ENCODE data around the gene LEAP2.

The LEAP2 gene

GRCh38 chr5:132883261-132883834 is 9.9 kb downstream of the LEAP2 start:
- peak; percentile 48 for DNase-seq

GRCh38 chr5:132884548-132884947 is 11.1 kb downstream of the LEAP2 start:
- no peak for DNase-seq

GRCh38 chr5:132886064-132886823 is 12.8 kb downstream of the LEAP2 start:
- DNase-seq: no peak

- DNase-seq: no peak
Observed at GRCh38 chr5:132887283-132887682, 13.8 kb downstream of the LEAP2 start.

GRCh38 chr5:132889501-132889900 is 16.0 kb downstream of the LEAP2 start:
- no peak for DNase-seq

- no peak for DNase-seq
Observed at GRCh38 chr5:132890817-132891216, 17.3 kb downstream of the LEAP2 start.

- DNase-seq: no peak
Observed at GRCh38 chr5:132895719-132896305, 22.3 kb downstream of the LEAP2 start.

- DNase-seq: no peak
Observed at GRCh38 chr5:132896685-132897084, 23.2 kb downstream of the LEAP2 start.

GRCh38 chr5:132898094-132898493 is 24.6 kb downstream of the LEAP2 start:
- DNase-seq: no peak

- DNase-seq: no peak
Observed at GRCh38 chr5:132901036-132901435, 27.6 kb downstream of the LEAP2 start.

- no peak for DNase-seq
Observed at GRCh38 chr5:132901730-132902129, 28.3 kb downstream of the LEAP2 start.

- DNase-seq: no peak
Observed at GRCh38 chr5:132905938-132906337, 32.5 kb downstream of the LEAP2 start.

- no peak for DNase-seq
Observed at GRCh38 chr5:132907161-132907560, 33.7 kb downstream of the LEAP2 start.

GRCh38 chr5:132909702-132910101 is 36.2 kb downstream of the LEAP2 start:
- DNase-seq: no peak

- DNase-seq: no peak
Observed at GRCh38 chr5:132915681-132916080, 42.2 kb downstream of the LEAP2 start.

GRCh38 chr5:132916086-132916485 is 42.6 kb downstream of the LEAP2 start:
- DNase-seq: no peak
